Hair follicle dermal papilla cell (primary cell): ENCODE measurements around the gene ZNF709. TPM values are rescaled to one million over a fixed set of nuclear protein-coding genes. Genes with fewer than 3 reads are reported as not detected.

ENCODE experiments used
- small RNA-seq: library from RNA; depleted of rRNA; stranded (forward); fragments of <200 nt; gene quantifications from one replicate; pipeline ENCODE3, GENCODE V24; 2012
- total RNA-seq: library from RNA; depleted of rRNA; stranded (reverse); fragments of >200 nt; gene quantifications from 2 replicates; pipeline ENCODE4 v1.2.3, GENCODE V29; 2012

The ZNF709 gene
- 2.6 and 3.7 TPM in 2 replicates for total RNA-seq

DNA sequence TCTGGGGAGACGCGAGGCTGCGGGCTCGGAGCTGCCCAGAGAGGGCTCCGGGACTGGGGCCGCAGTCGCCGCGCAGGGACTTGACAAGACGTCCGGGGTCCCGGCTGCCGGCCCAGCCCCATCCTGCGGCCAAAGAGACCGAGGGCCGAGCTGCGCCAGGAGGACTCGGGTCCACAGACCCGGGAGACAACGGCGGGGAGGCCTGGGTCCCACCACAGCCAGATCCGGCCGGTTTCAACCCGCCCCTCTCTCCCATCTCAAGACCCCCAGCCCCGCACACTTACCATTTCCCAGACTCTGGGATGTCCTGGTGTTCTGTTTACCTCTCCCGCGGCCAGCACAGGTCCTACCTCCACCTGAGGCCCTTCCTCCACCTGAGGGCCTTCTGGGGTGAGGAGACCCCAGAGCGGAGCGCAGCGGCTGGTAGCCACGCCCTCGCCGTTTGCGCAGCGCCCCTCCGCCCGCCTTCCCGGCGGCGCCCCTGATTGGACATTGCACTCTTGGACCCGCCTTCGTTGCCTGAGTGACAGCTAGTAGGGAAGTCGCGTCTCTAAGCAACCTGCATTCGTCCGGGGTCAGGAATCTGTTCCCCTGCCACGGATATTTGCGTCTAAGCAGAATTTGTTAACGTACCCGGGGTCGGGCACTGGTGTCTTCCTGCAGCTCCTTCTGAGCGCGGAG is at the start of gene ZNF709:
ZNF709 (minus strand) TSS at position 446 of the 681 bp plus-strand sequence; CDS start at position 287, 159 bp downstream.

DNA sequence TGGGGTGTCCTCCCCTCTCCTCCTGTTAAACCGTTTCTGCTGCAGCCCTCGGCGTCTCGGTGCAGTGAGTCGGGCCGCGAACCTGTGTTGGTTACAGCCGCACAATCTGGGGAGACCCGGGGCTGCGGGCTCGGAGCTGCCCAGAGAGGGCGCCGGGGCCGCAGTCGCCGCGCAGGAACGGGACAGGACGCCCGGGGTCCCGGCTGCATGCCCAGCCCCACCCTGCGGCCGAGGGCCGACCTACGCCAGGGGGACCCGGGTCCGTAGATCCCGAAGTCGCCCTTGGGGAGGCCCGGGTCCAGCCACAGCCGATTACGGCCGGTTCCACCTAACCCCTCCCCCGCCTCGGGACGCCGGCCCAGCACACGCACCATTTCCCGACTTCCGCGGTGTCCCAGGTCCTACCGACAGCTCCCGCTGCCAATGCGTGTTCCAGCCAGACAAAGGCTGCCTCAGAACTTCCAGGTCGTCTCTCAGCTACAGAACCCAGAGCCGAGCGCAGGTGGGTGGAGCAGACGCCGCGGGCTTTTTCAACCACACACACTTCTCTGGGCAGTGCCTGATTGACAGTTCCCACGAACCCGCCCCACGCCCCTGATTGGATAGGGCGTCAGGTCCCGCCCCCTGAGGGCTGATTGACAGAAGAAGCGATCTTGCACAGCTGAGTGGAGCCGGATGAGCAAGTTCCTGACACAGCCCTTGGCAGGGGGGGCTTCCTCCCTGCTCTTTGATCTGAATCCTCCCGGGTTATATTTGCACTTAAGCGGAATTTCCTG is 43.9 kb downstream of the ZNF709 start, which contains the start of gene ZNF443:
ZNF443 (minus strand) TSS at position 481 of the 776 bp plus-strand sequence; CDS start at position 374, 107 bp downstream.

Small RNA genes lying within 50 kb of the gene (small RNA-seq; reads per million reads assigned to genes)
- gene MTCO1P27 (not detected), gene PPIAP20 (not detected)

Other genes starting within 250 kb of the ZNF709 start
- gene ZNF44, start 189.9 kb downstream of the ZNF709 start, total RNA-seq, result 6.6 and 7.0 TPM in 2 replicates
- gene ZNF563, start 151.2 kb downstream of the ZNF709 start, total RNA-seq, result 1.9 and 2.1 TPM in 2 replicates
- gene ZNF442, start 119.1 kb downstream of the ZNF709 start, total RNA-seq, result 1.5 and 2.4 TPM in 2 replicates
- 3.4 and 3.6 TPM in 2 replicates for gene ZNF799, start 83.5 kb downstream of the ZNF709 start, total RNA-seq
- gene ZNF443, start 43.8 kb downstream of the ZNF709 start, total RNA-seq, result 1.8 TPM in 2 replicates
- gene ZNF564, start 66.7 kb upstream of the ZNF709 start, total RNA-seq, result 6.9 and 10.5 TPM in 2 replicates
- 5.8 and 6.5 TPM in 2 replicates for gene ZNF490, start 126.0 kb upstream of the ZNF709 start, total RNA-seq
- gene ZNF791, start 126.1 kb upstream of the ZNF709 start, total RNA-seq, result 16.0 and 18.3 TPM in 2 replicates
- 48.8 and 55.5 TPM in 2 replicates for gene MAN2B1, start 181.9 kb upstream of the ZNF709 start, total RNA-seq
- 6.7 and 8.4 TPM in 2 replicates for gene WDR83, start 182.0 kb upstream of the ZNF709 start, total RNA-seq
- gene DHPS, start 197.1 kb upstream of the ZNF709 start, total RNA-seq, result 49.5 and 58.8 TPM in 2 replicates
- not detected in 2 replicates for gene GNG14, start 203.2 kb upstream of the ZNF709 start, total RNA-seq
- gene FBXW9, start 211.8 kb upstream of the ZNF709 start, total RNA-seq, result 10.4 and 12.3 TPM in 2 replicates
- 51.8 and 60.7 TPM in 2 replicates for gene TNPO2, start 239.1 kb upstream of the ZNF709 start, total RNA-seq
- 90.7 and 109 TPM in 2 replicates for gene TRIR, start 249.9 kb upstream of the ZNF709 start, total RNA-seq